Esophagus squamous epithelium (tissue), 4 donors: Measurements from ENCODE around the gene UQCC2.

Experiments used
- CTCF ChIP-seq, 6 experiments: fragments of 450-650 bp in 4 of 6; fragments of 200-600 bp in 2 of 6; sonication (generic) in 2 of 6; IDR thresholded peaks; one replicate each; pipeline ENCODE4 v1.5.1; 2016 to 2019; ENCODE audit warnings: antibody characterized with exemption in 6 of 6, mild to moderate bottlenecking in 4 of 6, moderate library complexity in 4 of 6
- POLR2A ChIP-seq, 4 donors: fragments of 450-650 bp; IDR thresholded peaks; one replicate each; pipeline ENCODE4 v1.6.1; 2017; ENCODE audit warnings: antibody characterized with exemption in 4 of 4, mild to moderate bottlenecking in 4 of 4, moderate library complexity in 3 of 4

GRCh38 chr6:33699739-33700138, 11.8 kb downstream of the UQCC2 start:
- TF ChIP-seq CTCF (IDR thresholded peaks at IDR 0.05) (no peak), POLR2A (IDR thresholded peaks at IDR 0.05) (no peak)
